H1 (cell line): ENCODE results near the gene PRSS48.

Experiments used
- KDM5A ChIP-seq: fragments of 200-600 bp; IDR thresholded peaks from 2 replicates; pipeline ENCODE4 v1.7.1; 2012; ENCODE audit warnings: mild to moderate bottlenecking, low read length, inconsistent platforms, mixed read lengths
- PHF8 ChIP-seq: fragments of 200-600 bp; sonication (generic); conservative IDR thresholded peaks from 2 replicates; pipeline ENCODE4 v1.7.1; 2012; ENCODE audit warnings: low read depth, mild to moderate bottlenecking, inconsistent platforms, low read length, moderate library complexity
- TAF1 ChIP-seq: IDR thresholded peaks from 2 replicates; pipeline ENCODE4 v1.6.1; 2011; ENCODE audit warnings: mild to moderate bottlenecking, low read depth, low read length
- TF ChIP-seq, protein P1 (sequence below), 3 experiments: IDR thresholded peaks; 1 replicate in 2 of 3; 2 replicates in 1 of 3; pipeline versions ENCODE4 v1.5.1 to v1.6.1; 2011; ENCODE audit warnings: low read length in 3 of 3, mild to moderate bottlenecking in 3 of 3, inconsistent platforms in 2 of 3, low read depth in 1 of 3, moderate library complexity in 1 of 3; ENCODE audit not compliant: insufficient read depth in 1 of 3; ENCODE audit errors: control extremely low read depth in 1 of 3
- TF ChIP-seq, protein P2 (sequence below): IDR thresholded peaks from 2 replicates; pipeline ENCODE4 v1.6.1; 2011; ENCODE audit warnings: low read depth, mild to moderate bottlenecking, low read length; ENCODE audit not compliant: insufficient read depth

GRCh38 chr4:151266497-151266896 lies 10.5 kb upstream of the PRSS48 start:
- TF ChIP-seq KDM5A (no peak), PHF8 (no peak), TAF1 (no peak)
- TF ChIP-seq, protein P1, sequence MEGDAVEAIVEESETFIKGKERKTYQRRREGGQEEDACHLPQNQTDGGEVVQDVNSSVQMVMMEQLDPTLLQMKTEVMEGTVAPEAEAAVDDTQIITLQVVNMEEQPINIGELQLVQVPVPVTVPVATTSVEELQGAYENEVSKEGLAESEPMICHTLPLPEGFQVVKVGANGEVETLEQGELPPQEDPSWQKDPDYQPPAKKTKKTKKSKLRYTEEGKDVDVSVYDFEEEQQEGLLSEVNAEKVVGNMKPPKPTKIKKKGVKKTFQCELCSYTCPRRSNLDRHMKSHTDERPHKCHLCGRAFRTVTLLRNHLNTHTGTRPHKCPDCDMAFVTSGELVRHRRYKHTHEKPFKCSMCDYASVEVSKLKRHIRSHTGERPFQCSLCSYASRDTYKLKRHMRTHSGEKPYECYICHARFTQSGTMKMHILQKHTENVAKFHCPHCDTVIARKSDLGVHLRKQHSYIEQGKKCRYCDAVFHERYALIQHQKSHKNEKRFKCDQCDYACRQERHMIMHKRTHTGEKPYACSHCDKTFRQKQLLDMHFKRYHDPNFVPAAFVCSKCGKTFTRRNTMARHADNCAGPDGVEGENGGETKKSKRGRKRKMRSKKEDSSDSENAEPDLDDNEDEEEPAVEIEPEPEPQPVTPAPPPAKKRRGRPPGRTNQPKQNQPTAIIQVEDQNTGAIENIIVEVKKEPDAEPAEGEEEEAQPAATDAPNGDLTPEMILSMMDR (IDR thresholded peaks at IDR 0.05; ENCODE audit: control extremely low read depth in 1 of 3, insufficient read depth in 1 of 3, low read depth in 1 of 3, low read length in 3 of 3): no peak
- TF ChIP-seq, protein P2, sequence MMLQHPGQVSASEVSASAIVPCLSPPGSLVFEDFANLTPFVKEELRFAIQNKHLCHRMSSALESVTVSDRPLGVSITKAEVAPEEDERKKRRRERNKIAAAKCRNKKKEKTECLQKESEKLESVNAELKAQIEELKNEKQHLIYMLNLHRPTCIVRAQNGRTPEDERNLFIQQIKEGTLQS: no peak
